Neuron (in vitro differentiated cells): Measurements from ENCODE around the gene ARHGEF4.

Experiments used
- H2AFZ ChIP-seq: one replicate; pipeline ENCODE4 v1.6.1; 2013; ENCODE audit warnings: low read depth, mild to moderate bottlenecking, inconsistent platforms, low read length, moderate library complexity
- H3K27me3 ChIP-seq: one replicate; pipeline ENCODE4 v1.6.1; 2013; ENCODE audit warnings: low read length; ENCODE audit not compliant: insufficient read depth
- H3K36me3 ChIP-seq: one replicate; pipeline ENCODE4 v1.6.1; 2013; ENCODE audit warnings: low read length; ENCODE audit not compliant: insufficient read depth
- H3K4me1 ChIP-seq: one replicate; pipeline ENCODE4 v1.6.1; 2013; ENCODE audit warnings: low read length; ENCODE audit not compliant: insufficient read depth
- H3K4me3 ChIP-seq: 2 replicates; pipeline ENCODE4 v1.5.1; 2013; ENCODE audit warnings: mild to moderate bottlenecking, low read length, moderate library complexity
- H3K9me3 ChIP-seq: one replicate; pipeline ENCODE4 v1.6.1; 2013; ENCODE audit warnings: low read length

Gene ARHGEF4

GRCh38 chr2:130963849-130964793 is 127.4 kb downstream of the ARHGEF4 start:
- Histone ChIP-seq H3K36me3 (no peaks in the 10 kb centered on the region), H3K4me1 (peaks cover 3% of the 10 kb centered on the region), H3K4me3 (peak overlapping the region; percentile 36), H3K9me3 (no peaks in the 10 kb centered on the region), H2AFZ (peak overlapping the region; percentile 56), H3K27me3 (peaks cover 78% of the 10 kb centered on the region)

- Histone ChIP-seq H3K36me3 (no peaks in the 10 kb centered on the region), H3K4me3 (no peak overlapping the region), H2AFZ (no peak overlapping the region), H3K4me1 (peaks cover 3% of the 10 kb centered on the region), H3K27me3 (peaks cover 74% of the 10 kb centered on the region), H3K9me3 (no peaks in the 10 kb centered on the region)
Measured at GRCh38 chr2:130964931-130965330, 128.2 kb downstream of the ARHGEF4 start.

- Histone ChIP-seq H3K9me3 (no peaks in the 10 kb centered on the region), H3K4me3 (no peak overlapping the region), H3K27me3 (peaks cover 65% of the 10 kb centered on the region), H3K36me3 (no peaks in the 10 kb centered on the region), H2AFZ (no peak overlapping the region), H3K4me1 (peaks cover 3% of the 10 kb centered on the region)
Measured at GRCh38 chr2:130966149-130966774, 129.5 kb downstream of the ARHGEF4 start.

GRCh38 chr2:130966775-130967490 is 130.2 kb downstream of the ARHGEF4 start:
- peaks cover 60% of the 10 kb centered on the region for H3K27me3 ChIP-seq
- H3K4me3 ChIP-seq, result no peak overlapping the region
- no peak overlapping the region for H2AFZ ChIP-seq
- H3K9me3 ChIP-seq, result no peaks in the 10 kb centered on the region
- H3K4me1 ChIP-seq, result peaks cover 3% of the 10 kb centered on the region
- no peaks in the 10 kb centered on the region for H3K36me3 ChIP-seq

- no peak overlapping the region for H2AFZ ChIP-seq
- no peaks in the 10 kb centered on the region for H3K4me1 ChIP-seq
- peaks cover 15% of the 10 kb centered on the region for H3K27me3 ChIP-seq
- no peak overlapping the region for H3K4me3 ChIP-seq
- no peaks in the 10 kb centered on the region for H3K9me3 ChIP-seq
- no peaks in the 10 kb centered on the region for H3K36me3 ChIP-seq
Measured at GRCh38 chr2:130972410-130972809, 135.7 kb downstream of the ARHGEF4 start.

- Histone ChIP-seq H2AFZ (no peak overlapping the region), H3K36me3 (no peaks in the 10 kb centered on the region), H3K4me1 (no peaks in the 10 kb centered on the region), H3K4me3 (no peak overlapping the region), H3K9me3 (no peaks in the 10 kb centered on the region), H3K27me3 (peaks cover 5% of the 10 kb centered on the region)
Measured at GRCh38 chr2:130975729-130976128, 139.0 kb downstream of the ARHGEF4 start.

GRCh38 chr2:130976591-130977237 is 140.0 kb downstream of the ARHGEF4 start:
- no peaks in the 10 kb centered on the region for H3K9me3 ChIP-seq
- peaks cover 5% of the 10 kb centered on the region for H3K27me3 ChIP-seq
- H2AFZ ChIP-seq, result no peak overlapping the region
- H3K4me1 ChIP-seq, result no peaks in the 10 kb centered on the region
- H3K4me3 ChIP-seq, result no peak overlapping the region
- no peaks in the 10 kb centered on the region for H3K36me3 ChIP-seq

GRCh38 chr2:130977461-130978050 is 140.8 kb downstream of the ARHGEF4 start:
- no peak overlapping the region for H3K4me3 ChIP-seq
- no peaks in the 10 kb centered on the region for H3K36me3 ChIP-seq
- H3K4me1 ChIP-seq, result no peaks in the 10 kb centered on the region
- H2AFZ ChIP-seq, result no peak overlapping the region
- H3K9me3 ChIP-seq, result no peaks in the 10 kb centered on the region
- H3K27me3 ChIP-seq, result peaks cover 5% of the 10 kb centered on the region

- Histone ChIP-seq H2AFZ (no peak overlapping the region), H3K4me3 (no peak overlapping the region), H3K36me3 (no peaks in the 10 kb centered on the region), H3K4me1 (no peaks in the 10 kb centered on the region), H3K27me3 (no peaks in the 10 kb centered on the region), H3K9me3 (no peaks in the 10 kb centered on the region)
Measured at GRCh38 chr2:130981667-130982066, 145.0 kb downstream of the ARHGEF4 start.

GRCh38 chr2:130985206-130985780 is 148.6 kb downstream of the ARHGEF4 start:
- H3K4me1 ChIP-seq, result no peaks in the 10 kb centered on the region
- no peaks in the 10 kb centered on the region for H3K36me3 ChIP-seq
- no peak overlapping the region for H3K4me3 ChIP-seq
- no peaks in the 10 kb centered on the region for H3K9me3 ChIP-seq
- H3K27me3 ChIP-seq, result no peaks in the 10 kb centered on the region
- no peak overlapping the region for H2AFZ ChIP-seq

- Histone ChIP-seq H2AFZ (no peak overlapping the region), H3K36me3 (no peaks in the 10 kb centered on the region), H3K27me3 (no peaks in the 10 kb centered on the region), H3K9me3 (no peaks in the 10 kb centered on the region), H3K4me1 (no peaks in the 10 kb centered on the region), H3K4me3 (no peak overlapping the region)
Measured at GRCh38 chr2:130985831-130986649, 149.3 kb downstream of the ARHGEF4 start.
